ENCODE results near the gene RNF7. TPM values are rescaled to one million over a fixed set of nuclear protein-coding genes. Genes with fewer than 3 reads are reported as not detected.

Gene RNF7
- total and polyA plus RNA-seq, 9 of the 15 experiments (the other 6 are each of a cell fraction or from before 2014, with no cell fraction given), result 38.8 to 133 (median 80.5) TPM

DNA sequence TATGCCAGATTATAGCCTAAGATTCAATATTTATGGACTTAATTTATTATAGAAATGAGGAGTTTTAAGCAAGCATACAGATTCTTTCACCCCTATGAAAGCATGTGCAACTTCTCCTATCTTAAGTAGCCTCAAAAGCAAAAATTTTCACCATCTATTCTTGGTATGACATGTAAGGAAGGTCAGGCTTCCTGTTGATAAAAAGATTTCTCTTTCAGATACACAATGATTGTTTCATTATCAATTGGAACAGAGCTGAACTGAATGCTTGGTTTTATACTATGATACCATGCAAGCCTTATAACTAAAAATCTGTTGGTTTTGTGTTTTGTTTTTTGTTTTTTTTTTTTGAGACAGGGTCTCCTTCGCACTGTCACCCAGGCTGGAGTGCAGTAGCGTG is 29.0 kb downstream of the RNF7 start (continued):
- no peak for TF ChIP-seq ZNF253 (CRISPR knock-in tag; conservative IDR thresholded peaks at IDR 0.05)
- no peak for TF ChIP-seq TCF7 (IDR thresholded peaks at IDR 0.05; ENCODE audit: borderline replicate concordance)

DNA sequence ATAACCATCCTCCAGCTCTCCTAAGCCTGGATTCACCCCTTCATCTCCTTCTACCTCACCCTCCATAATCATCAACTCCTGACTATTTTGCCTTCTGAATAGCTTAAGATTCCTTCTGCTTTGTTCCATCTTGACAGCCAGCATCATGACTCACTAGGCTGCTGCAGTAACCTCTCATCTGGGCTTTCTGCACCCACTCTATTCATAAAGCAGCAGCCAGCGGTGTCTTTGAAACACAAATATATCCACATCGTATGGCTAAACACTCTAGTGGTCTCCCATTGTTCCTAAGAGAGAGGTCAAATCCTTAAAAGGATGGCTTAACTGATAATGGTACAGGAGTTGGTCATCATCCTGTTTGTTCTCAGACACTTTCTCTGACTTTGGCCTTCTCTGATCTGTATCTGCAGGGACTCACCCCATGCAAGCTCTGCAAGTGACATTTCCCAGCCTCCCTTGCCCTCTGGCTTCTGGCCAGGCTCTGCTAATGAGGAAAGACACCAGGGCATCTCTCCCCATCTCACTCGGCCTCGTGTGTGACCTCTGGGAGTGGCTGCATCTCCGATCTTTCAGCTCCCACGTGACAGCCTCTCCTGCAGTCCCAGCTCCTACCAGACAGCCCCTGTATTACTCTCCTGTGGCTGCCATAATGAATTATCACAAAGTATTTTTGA is 31.3 kb downstream of the RNF7 start:
- FAIRE-seq, result peak; percentile 59
- H3K27ac ChIP-seq (ENCODE audit: extremely low read depth, low read depth, low read length), result no peak overlapping the region
- 0 out of 2 replicates have a peak overlapping the region, but pooled peaks have one; percentile 12 for H3K4me2 ChIP-seq (ENCODE audit: insufficient read depth, low read length)
- peak; percentile 35 to 76 (median 44) for DNase-seq (ENCODE audit: extremely low read depth in 1 of 4, low spot score in 3 of 4)
- no peak overlapping the region for H3K4me3 ChIP-seq
- BruUV-seq (replicated peaks), result no TSS peak
- no peaks in the 10 kb centered on the region for H3K27me3 ChIP-seq (ENCODE audit: control insufficient read depth in 2 of 2, insufficient read depth in 2 of 2, low read length in 2 of 2)
- H3K9ac ChIP-seq (ENCODE audit: insufficient read depth in 1 of 2, low read depth in 2 of 2, low read length in 2 of 2), result no peak overlapping the region
- ChIA-PET POLR2A (interaction anchor here (0.6 to 1.0 kb wide), 4 partner anchors 20 to 127 kb away, joined by 3 to 4 read pairs (median 3); no protein-coding TSS in a partner anchor), CTCF (ENCODE audit: low intra/inter-chr PET ratio) (no interaction called here)
- H3K4me1 ChIP-seq (replicated peaks in 1 of 2; ENCODE audit: control insufficient read depth in 2 of 2, insufficient read depth in 2 of 2, low read length in 2 of 2), result peaks cover 0 to 3% of the 10 kb centered on the region in 2 experiments; a peak in 2 of 5 replicates
- H3K79me2 ChIP-seq (ENCODE audit: control insufficient read depth, insufficient read depth, low read length), result no peaks in the 10 kb centered on the region
- WGBS (ENCODE audit: insufficient coverage, low coverage, missing lambda C conversion rate), result 4% methylated on average over 6 of the region's 6 CpGs
- no peaks in the 10 kb centered on the region for H4K20me1 ChIP-seq (replicated peaks; ENCODE audit: control insufficient read depth, insufficient read depth, low read length)
- H3K36me3 ChIP-seq (ENCODE audit: control insufficient read depth, insufficient read depth, low read length), result no peaks in the 10 kb centered on the region
- intact Hi-C loops (cut with micrococcal nuclease), result no loop called here
- H2AFZ ChIP-seq (ENCODE audit: low read depth, low read length), result peak overlapping the region; percentile 12
- in situ Hi-C loops (cut with MboI), result no loop called here
- ATAC-seq, result peak; percentile 95
- no peaks in the 10 kb centered on the region for H3K9me1 ChIP-seq (ENCODE audit: control insufficient read depth, insufficient read depth, low read length)
- no peaks in the 10 kb centered on the region for H3K9me3 ChIP-seq (replicated peaks; ENCODE audit: control insufficient read depth, insufficient read depth, low read depth, low read length)
- no peak for TF ChIP-seq SRSF9 (IDR thresholded peaks at IDR 0.05; ENCODE audit: borderline replicate concordance, low read depth, low read length)
- TF ChIP-seq FOXM1 (IDR thresholded peaks at IDR 0.05; ENCODE audit: low read depth), result no peak
- TF ChIP-seq FOXM1 (CRISPR knock-in tag; IDR thresholded peaks at IDR 0.05; ENCODE audit: low read depth), result no peak
- no peak for TF ChIP-seq ZNF785 (CRISPR knock-in tag; IDR thresholded peaks at IDR 0.05)
- TF ChIP-seq, protein P1, sequence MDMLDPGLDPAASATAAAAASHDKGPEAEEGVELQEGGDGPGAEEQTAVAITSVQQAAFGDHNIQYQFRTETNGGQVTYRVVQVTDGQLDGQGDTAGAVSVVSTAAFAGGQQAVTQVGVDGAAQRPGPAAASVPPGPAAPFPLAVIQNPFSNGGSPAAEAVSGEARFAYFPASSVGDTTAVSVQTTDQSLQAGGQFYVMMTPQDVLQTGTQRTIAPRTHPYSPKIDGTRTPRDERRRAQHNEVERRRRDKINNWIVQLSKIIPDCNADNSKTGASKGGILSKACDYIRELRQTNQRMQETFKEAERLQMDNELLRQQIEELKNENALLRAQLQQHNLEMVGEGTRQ (CRISPR knock-in tag; IDR thresholded peaks at IDR 0.05), result peak; percentile 88
- no peak for TF ChIP-seq NR3C1 (CRISPR knock-in tag; IDR thresholded peaks at IDR 0.05)
- no peak for TF ChIP-seq NFXL1 (CRISPR knock-in tag; IDR thresholded peaks at IDR 0.05)
- no peak for TF ChIP-seq ZBTB7A (IDR thresholded peaks at IDR 0.05; ENCODE audit: borderline replicate concordance, control insufficient read depth, low read depth, low read length)
- TF ChIP-seq SNRNP70 (optimal IDR thresholded peaks at IDR 0.05; ENCODE audit: low read depth, low read length), result no peak
- no peak for TF ChIP-seq BCL6 (CRISPR knock-in tag; IDR thresholded peaks at IDR 0.05)
- TF ChIP-seq STAG1 (CRISPR knock-in tag; IDR thresholded peaks at IDR 0.05; ENCODE audit: borderline replicate concordance), result no peak
- no peak for TF ChIP-seq ZBTB5 (IDR thresholded peaks at IDR 0.05)
- TF ChIP-seq, protein P2, sequence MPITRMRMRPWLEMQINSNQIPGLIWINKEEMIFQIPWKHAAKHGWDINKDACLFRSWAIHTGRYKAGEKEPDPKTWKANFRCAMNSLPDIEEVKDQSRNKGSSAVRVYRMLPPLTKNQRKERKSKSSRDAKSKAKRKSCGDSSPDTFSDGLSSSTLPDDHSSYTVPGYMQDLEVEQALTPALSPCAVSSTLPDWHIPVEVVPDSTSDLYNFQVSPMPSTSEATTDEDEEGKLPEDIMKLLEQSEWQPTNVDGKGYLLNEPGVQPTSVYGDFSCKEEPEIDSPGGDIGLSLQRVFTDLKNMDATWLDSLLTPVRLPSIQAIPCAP (CRISPR knock-in tag; IDR thresholded peaks at IDR 0.05; ENCODE audit: borderline replicate concordance), result no peak

Measured in K562 (cell line).